Smooth muscle cell (in vitro differentiated cells): ENCODE results near the gene ARSG. TPM values are rescaled to one million over a fixed set of nuclear protein-coding genes. Genes with fewer than 3 reads are reported as not detected.
"Not testable (repeated sequence)": the region's sequence is repeated elsewhere in the genome, so short reads cannot be mapped to it uniquely, and the experiment has no call there.

Experiments
- DNase-seq: peaks from one replicate; lab custom pipeline; 2025; ENCODE audit not compliant: unreplicated experiment; lab: John Stamatoyannopoulos, UW
- H2AFZ ChIP-seq: fragments of 200-600 bp; sonication (generic); 2 replicates; pipeline ENCODE4 v1.6.0; 2016; ENCODE audit warnings: antibody characterized with exemption, low read depth, mild to moderate bottlenecking
- H3F3A ChIP-seq: fragments of 200-600 bp; sonication (generic); 2 replicates; pipeline ENCODE4 v1.6.0; 2017; ENCODE audit warnings: antibody characterized with exemption, low read depth
- H3K27ac ChIP-seq: fragments of 200-600 bp; sonication (generic); 2 replicates; pipeline ENCODE4 v1.5.1; 2016; ENCODE audit warnings: low read depth, mild to moderate bottlenecking
- H3K27me3 ChIP-seq: fragments of 200-600 bp; sonication (generic); 2 replicates; pipeline ENCODE4 v1.6.1; 2016; ENCODE audit warnings: low read depth, mild to moderate bottlenecking
- H3K36me3 ChIP-seq: fragments of 200-600 bp; sonication (generic); 2 replicates; pipeline ENCODE4 v1.5.1; 2016; ENCODE audit warnings: low read depth
- H3K4me1 ChIP-seq: fragments of 200-600 bp; sonication (generic); 2 replicates; pipeline ENCODE4 v1.5.1; 2016; ENCODE audit warnings: low read depth
- H3K4me2 ChIP-seq: fragments of 200-600 bp; sonication (generic); 2 replicates; pipeline ENCODE4 v1.6.0; 2016; ENCODE audit warnings: mild to moderate bottlenecking
- H3K4me3 ChIP-seq: fragments of 200-600 bp; sonication (generic); 2 replicates; pipeline ENCODE4 v1.5.1; 2016; ENCODE audit warnings: mild to moderate bottlenecking
- H3K79me2 ChIP-seq: fragments of 200-600 bp; sonication (generic); 2 replicates; pipeline ENCODE4 v1.6.0; 2016; ENCODE audit warnings: low read depth, mild to moderate bottlenecking
- H3K9ac ChIP-seq: fragments of 200-600 bp; sonication (generic); 2 replicates; pipeline ENCODE4 v1.6.0; 2016; ENCODE audit warnings: low read depth
- H3K9me3 ChIP-seq: fragments of 200-600 bp; sonication (generic); replicated peaks from 2 replicates; pipeline ENCODE4 v1.5.1; 2016; ENCODE audit warnings: low read depth
- H4K20me1 ChIP-seq: fragments of 200-600 bp; sonication (generic); 2 replicates; pipeline ENCODE4 v1.6.0; 2016; ENCODE audit warnings: low read depth
- CTCF ChIP-seq: fragments of 200-600 bp; sonication (generic); IDR thresholded peaks from 2 replicates; pipeline ENCODE4 v1.5.1; 2017; ENCODE audit warnings: borderline replicate concordance, mild to moderate bottlenecking, antibody characterized with exemption; ENCODE audit not compliant: insufficient read depth, poor library complexity, severe bottlenecking
- WGBS: methylation state at CpG from one replicate; pipeline ENCODE4 v1.1.7; 2016; ENCODE audit warnings: low lambda C conversion rate; 5-methylcytosine and 5-hydroxymethylcytosine counted together
- polyA plus RNA-seq: library from polyadenylated mRNA; unstranded; fragments of >200 nt; fragmentation: Nextera tagmentation; extraction: Ambion mirVana; gene quantifications from 2 replicates; pipeline ENCODE4 v1.2.1, GENCODE V29; 2016
- total RNA-seq: library from RNA; depleted of rRNA; stranded (reverse); fragments of >200 nt; gene quantifications from 2 replicates; pipeline ENCODE4 v1.2.3, GENCODE V29; 2014

The ARSG gene
- total and polyA plus RNA-seq, 2 experiments from 2014 or later, result 1.0 to 2.4 TPM

- H3K9ac ChIP-seq, H3K79me2 ChIP-seq, H3K27me3 ChIP-seq, H3K36me3 ChIP-seq, H3K4me1 ChIP-seq, H3K27ac ChIP-seq, H3F3A ChIP-seq, H4K20me1 ChIP-seq, DNase-seq, H3K4me3 ChIP-seq, H2AFZ ChIP-seq, H3K9me3 ChIP-seq, H3K4me2 ChIP-seq: not testable (repeated sequence)
- 91% methylated on average over 27 of the region's 28 CpGs for WGBS
Observed at GRCh38 chr17:68309066-68309670, 17.9 kb downstream of the ARSG start.

- DNase-seq, result no peak
Observed at GRCh38 chr17:68310152-68310551, 18.9 kb downstream of the ARSG start.

GRCh38 chr17:68314916-68315535, 23.7 kb downstream of the ARSG start:
- H3F3A ChIP-seq, result no peaks in the 10 kb centered on the region
- no peak overlapping the region for H3K4me3 ChIP-seq
- no peaks in the 10 kb centered on the region for H3K36me3 ChIP-seq
- H3K27me3 ChIP-seq, result no peaks in the 10 kb centered on the region
- H3K27ac ChIP-seq, result no peak overlapping the region
- no peak for TF ChIP-seq CTCF
- no peak overlapping the region for H3K4me2 ChIP-seq
- DNase-seq, result no peak
- no peaks in the 10 kb centered on the region for H4K20me1 ChIP-seq
- H3K9ac ChIP-seq, result no peak overlapping the region
- H3K79me2 ChIP-seq, result no peaks in the 10 kb centered on the region
- H3K4me1 ChIP-seq, result no peaks in the 10 kb centered on the region
- H3K9me3 ChIP-seq, result no peaks in the 10 kb centered on the region
- H2AFZ ChIP-seq, result no peak overlapping the region
- WGBS, result 93% methylated on average over 8 of the region's 8 CpGs

More at GRCh38 chr17:68310152-68310551, 18.9 kb downstream of the ARSG start:
- Histone ChIP-seq H3K79me2 (no peaks in the 10 kb centered on the region), H4K20me1 (no peaks in the 10 kb centered on the region), H3F3A (no peaks in the 10 kb centered on the region), H3K4me3 (no peak overlapping the region), H3K27me3 (no peaks in the 10 kb centered on the region), H3K9ac (no peak overlapping the region), H3K9me3 (no peaks in the 10 kb centered on the region), H3K27ac (no peak overlapping the region), H3K36me3 (no peaks in the 10 kb centered on the region), H2AFZ (no peak overlapping the region), H3K4me1 (no peaks in the 10 kb centered on the region), H3K4me2 (no peak overlapping the region)
- WGBS, result 83% methylated on average over 8 of the region's 8 CpGs
- TF ChIP-seq CTCF, result no peak

- no peak for DNase-seq
- Histone ChIP-seq H4K20me1 (no peaks in the 10 kb centered on the region), H3K36me3 (no peaks in the 10 kb centered on the region), H3K9ac (no peak overlapping the region), H3K4me1 (no peaks in the 10 kb centered on the region), H3K4me3 (no peak overlapping the region), H2AFZ (no peak overlapping the region), H3F3A (no peaks in the 10 kb centered on the region), H3K27ac (no peak overlapping the region), H3K27me3 (no peaks in the 10 kb centered on the region), H3K4me2 (no peak overlapping the region), H3K9me3 (no peaks in the 10 kb centered on the region), H3K79me2 (no peaks in the 10 kb centered on the region)
- 98% methylated on average over 4 of the region's 4 CpGs for WGBS
- TF ChIP-seq CTCF, result no peak
Observed at GRCh38 chr17:68315930-68316329, 24.6 kb downstream of the ARSG start.
